Spleen (tissue), 11 donors: ENCODE measurements around the gene ASB1. TPM values are rescaled to one million over a fixed set of nuclear protein-coding genes. Genes with fewer than 3 reads are reported as not detected.

Experiments
- DNase-seq: peaks from one replicate; pipeline ENCODE4 v3.0.0-alpha.2; 2020
- H3K27ac ChIP-seq, 8 donors: fragments of 200-600 bp; sonication (generic) in 7 of 8; 1 replicate in 4 of 8; 2 replicates in 4 of 8; pipeline versions ENCODE4 v1.5.0 to v1.8.0; 2016 to 2021; ENCODE audit warnings: inconsistent platforms in 4 of 8, mild to moderate bottlenecking in 4 of 8, moderate library complexity in 1 of 8
- H3K27me3 ChIP-seq, 7 donors: fragments of 200-600 bp; sonication (generic) in 6 of 7; replicated peaks in 1 of 7; 1 replicate in 4 of 7; 2 replicates in 3 of 7; pipeline versions ENCODE4 v1.5.0 to v1.8.0; 2016 to 2021; ENCODE audit warnings: inconsistent platforms in 3 of 7, mild to moderate bottlenecking in 1 of 7
- H3K36me3 ChIP-seq, 6 donors: fragments of 200-600 bp; sonication (generic) in 5 of 6; 1 replicate in 4 of 6; 2 replicates in 2 of 6; pipeline versions ENCODE4 v1.5.0 to v1.8.0; 2016 to 2021; ENCODE audit warnings: inconsistent platforms in 2 of 6
- H3K4me1 ChIP-seq, 6 donors: fragments of 200-600 bp; sonication (generic) in 5 of 6; 1 replicate in 3 of 6; 2 replicates in 3 of 6; pipeline versions ENCODE4 v1.5.0 to v1.8.0; 2016 to 2021; ENCODE audit warnings: inconsistent platforms in 3 of 6
- H3K4me3 ChIP-seq, 8 donors: fragments of 200-600 bp; sonication (generic) in 7 of 8; 1 replicate in 4 of 8; 2 replicates in 4 of 8; pipeline versions ENCODE4 v1.5.0 to v1.8.0; 2016 to 2021; ENCODE audit warnings: inconsistent platforms in 4 of 8, mild to moderate bottlenecking in 4 of 8, moderate library complexity in 2 of 8
- H3K9me3 ChIP-seq, 8 donors: fragments of 200-600 bp; sonication (generic) in 7 of 8; 1 replicate in 4 of 8; 2 replicates in 4 of 8; pipeline versions ENCODE4 v1.5.0 to v1.8.0; 2016 to 2021; ENCODE audit warnings: inconsistent platforms in 4 of 8
- POLR2A ChIP-seq, 3 donors: fragments of 450-650 bp; IDR thresholded peaks; one replicate each; pipeline ENCODE4 v1.5.1; 2017; ENCODE audit warnings: antibody characterized with exemption in 3 of 3, mild to moderate bottlenecking in 1 of 3
- POLR2AphosphoS5 ChIP-seq, 3 donors: sonication (generic); formaldehyde crosslinking; IDR thresholded peaks; one replicate each; pipeline ENCODE4 v1.5.1; 2017; ENCODE audit warnings: antibody characterized with exemption in 3 of 3
- WGBS, 5 donors: extraction: QIAGEN DNeasy Blood & Tissue Kit in 3 of 5; methylation state at CpG; one replicate each; pipeline versions ENCODE4 v1.1.5 to v1.1.7; 2013 to 2018; 5-methylcytosine and 5-hydroxymethylcytosine counted together
- intact Hi-C: fragments of 100-400 bp; cut with DNase I; formaldehyde crosslinking; loops from one replicate; pipeline ENCODE4 v1.15.0; 2023; ENCODE audit warnings: low total_unique reads
- polyA plus RNA-seq, 3 donors: library from polyadenylated mRNA; stranded (reverse); fragments of 200-250 nt; gene quantifications; one replicate each; pipeline ENCODE4 v1.2.1, GENCODE V29; 2013
- total RNA-seq, 7 donors: library from RNA; depleted of rRNA in 3 of 7; stranded (reverse); fragments of >200 nt in 3 of 7; fragmentation: NEBNext Ultra II Directional in 4 of 7; extraction: Animal tissue kit (Norgen Biotek cat#: 25700) in 4 of 7; gene quantifications; one replicate each; pipeline versions ENCODE4 v1.1.0 to v1.2.1, GENCODE V29; 2016 to 2021
- TF ChIP-seq, protein P1 (sequence below), 11 experiments: fragments of 200-600 bp in 7 of 11; fragments of 450-650 bp in 4 of 11; sonication (generic) in 4 of 11; IDR thresholded peaks in 8 of 11; conservative IDR thresholded peaks in 3 of 11; 1 replicate in 7 of 11; 2 replicates in 4 of 11; pipeline versions ENCODE4 v1.4.0 to v1.8.0; 2016 to 2021; ENCODE audit warnings: antibody characterized with exemption in 11 of 11, inconsistent platforms in 4 of 11, mild to moderate bottlenecking in 1 of 11
- donor health status: healthy with polysubstance abuse.
- donor health status: DM: no; HTN: no; CAD: no; lungs with moderate emphysema.
- donor health status: DM: no; HTN: no; CAD: no.
- donor health status: Bipolar disorder and iron deficiency.
- donor health status: healthy.
- donor health status: DM: no; HTN: no; CAD: no.
- donor health status: DM: yes; HTN: yes; CAD: no.

ASB1 gene
- total and polyA plus RNA-seq, 10 donors = 17.5 to 33.1 (median 26.5) TPM

DNA sequence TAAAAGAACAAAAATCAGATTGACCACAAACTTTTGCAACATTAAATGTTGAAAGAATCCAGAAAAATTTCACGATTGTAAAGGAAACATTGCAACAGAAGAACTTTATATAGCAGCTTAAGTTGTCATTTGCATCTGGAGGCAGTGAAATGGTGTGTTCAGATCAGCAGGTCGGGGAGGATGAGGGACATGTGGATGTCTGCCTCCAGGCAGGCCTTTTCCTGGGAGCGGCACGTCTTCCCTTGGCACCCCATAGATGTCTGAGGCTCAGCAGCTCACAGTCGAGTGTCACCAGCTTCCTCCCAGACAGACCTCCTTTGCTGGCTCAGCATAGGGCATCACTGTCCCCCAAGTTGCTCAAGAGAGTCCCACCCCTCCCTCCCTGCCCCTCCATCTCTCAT lies 44.3 kb upstream of the ASB1 start:
- intact Hi-C loops = no loop called here
- TF ChIP-seq, protein P1, sequence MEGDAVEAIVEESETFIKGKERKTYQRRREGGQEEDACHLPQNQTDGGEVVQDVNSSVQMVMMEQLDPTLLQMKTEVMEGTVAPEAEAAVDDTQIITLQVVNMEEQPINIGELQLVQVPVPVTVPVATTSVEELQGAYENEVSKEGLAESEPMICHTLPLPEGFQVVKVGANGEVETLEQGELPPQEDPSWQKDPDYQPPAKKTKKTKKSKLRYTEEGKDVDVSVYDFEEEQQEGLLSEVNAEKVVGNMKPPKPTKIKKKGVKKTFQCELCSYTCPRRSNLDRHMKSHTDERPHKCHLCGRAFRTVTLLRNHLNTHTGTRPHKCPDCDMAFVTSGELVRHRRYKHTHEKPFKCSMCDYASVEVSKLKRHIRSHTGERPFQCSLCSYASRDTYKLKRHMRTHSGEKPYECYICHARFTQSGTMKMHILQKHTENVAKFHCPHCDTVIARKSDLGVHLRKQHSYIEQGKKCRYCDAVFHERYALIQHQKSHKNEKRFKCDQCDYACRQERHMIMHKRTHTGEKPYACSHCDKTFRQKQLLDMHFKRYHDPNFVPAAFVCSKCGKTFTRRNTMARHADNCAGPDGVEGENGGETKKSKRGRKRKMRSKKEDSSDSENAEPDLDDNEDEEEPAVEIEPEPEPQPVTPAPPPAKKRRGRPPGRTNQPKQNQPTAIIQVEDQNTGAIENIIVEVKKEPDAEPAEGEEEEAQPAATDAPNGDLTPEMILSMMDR (IDR thresholded peaks at IDR 0.05 in 8 of 11, conservative IDR thresholded peaks at IDR 0.05 in 3 of 11) = no peak
- no peak for TF ChIP-seq POLR2AphosphoS5 (IDR thresholded peaks at IDR 0.05)
- TF ChIP-seq POLR2A (IDR thresholded peaks at IDR 0.05) = no peak
- 32 to 74% (median 63%) methylated on average over 5 of the region's 5 CpGs for WGBS, 5 donors
- no peak overlapping the region for H3K4me3 ChIP-seq
- H3K9me3 ChIP-seq = no peaks in the 10 kb centered on the region
- peak overlapping the region in 7 of 8 donors; percentile 23 to 84 (median 78) for H3K27ac ChIP-seq
- H3K4me1 ChIP-seq = peaks cover 0 to 91% (median 18%) of the 10 kb centered on the region in 6 donors
- DNase-seq = peak; percentile 47
- H3K36me3 ChIP-seq = peaks cover 0 to 24% (median 2%) of the 10 kb centered on the region in 6 donors
- no peaks in the 10 kb centered on the region for H3K27me3 ChIP-seq

DNA sequence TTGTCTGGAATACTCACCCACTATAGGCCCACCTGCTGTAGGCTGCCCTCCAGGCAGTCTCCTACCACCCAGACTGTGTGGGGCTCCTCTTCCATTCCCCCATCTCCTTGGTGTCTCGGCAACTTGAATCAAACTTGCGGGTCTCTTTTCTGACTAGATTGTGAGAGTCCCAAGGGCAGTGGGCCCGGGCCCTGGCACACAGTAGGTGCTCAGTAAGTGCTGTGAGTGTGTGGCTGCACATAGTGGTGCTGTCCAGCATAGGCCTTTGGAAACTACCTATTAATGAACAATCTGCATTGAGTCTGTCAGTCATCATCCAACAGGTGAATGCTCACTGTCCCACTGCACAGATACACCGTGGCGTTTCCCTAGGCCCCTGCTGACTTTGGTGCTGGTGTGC lies 43.6 kb upstream of the ASB1 start:
- H3K9me3 ChIP-seq = no peaks in the 10 kb centered on the region
- peaks cover 0 to 24% (median 2%) of the 10 kb centered on the region in 6 donors for H3K36me3 ChIP-seq
- DNase-seq = no peak
- intact Hi-C loops = no loop called here
- no peak overlapping the region for H3K4me3 ChIP-seq
- H3K27me3 ChIP-seq = no peaks in the 10 kb centered on the region
- peaks cover 0 to 91% (median 18%) of the 10 kb centered on the region in 6 donors for H3K4me1 ChIP-seq
- no peak for TF ChIP-seq POLR2AphosphoS5 (IDR thresholded peaks at IDR 0.05)
- TF ChIP-seq POLR2A (IDR thresholded peaks at IDR 0.05) = no peak
- TF ChIP-seq, protein P1 (IDR thresholded peaks at IDR 0.05 in 8 of 11, conservative IDR thresholded peaks at IDR 0.05 in 3 of 11) = no peak
- H3K27ac ChIP-seq = peak overlapping the region in 5 of 8 donors; percentile 45 to 84 (median 82)
- WGBS, 5 donors = 93 to 97% (median 94%) methylated on average over 5 of the region's 5 CpGs

DNA sequence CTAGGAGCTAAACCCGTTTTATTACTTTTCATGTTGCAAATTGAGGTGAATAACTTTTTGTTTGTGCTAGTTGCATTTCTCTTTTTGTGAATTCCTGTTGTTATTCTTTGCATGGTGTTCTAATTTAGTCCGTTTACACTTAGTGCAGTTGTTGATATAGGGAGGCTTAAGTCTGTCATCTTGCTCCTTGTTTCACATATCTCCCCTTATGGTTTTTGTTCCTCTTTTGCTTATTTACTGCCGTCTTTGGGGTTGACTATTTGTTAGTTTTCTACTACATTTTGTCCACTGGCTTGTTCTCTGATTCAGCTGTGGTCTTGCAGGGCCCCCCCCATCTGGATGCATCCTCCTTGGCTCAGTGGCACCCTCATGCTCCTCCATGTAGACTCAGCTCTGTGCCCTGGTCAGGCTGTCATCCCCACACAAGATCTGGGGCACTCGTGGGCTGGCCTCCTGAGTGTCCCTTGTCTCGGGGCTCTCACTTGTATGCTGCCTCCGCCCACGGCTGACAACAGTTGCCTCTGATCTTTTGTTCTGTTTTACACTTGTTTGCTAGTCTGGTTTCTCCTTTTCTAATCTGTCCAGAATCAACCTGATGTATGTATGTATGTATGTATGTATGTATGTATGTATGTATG lies 42.9 kb upstream of the ASB1 start:
- intact Hi-C loops = no loop called here
- H3K36me3 ChIP-seq = peaks cover 0 to 24% (median 2%) of the 10 kb centered on the region in 6 donors
- peak; percentile 51 for DNase-seq
- H3K27me3 ChIP-seq = no peaks in the 10 kb centered on the region
- H3K27ac ChIP-seq = peak overlapping the region in 2 of 8 donors; percentile 82 to 84
- TF ChIP-seq POLR2AphosphoS5 (IDR thresholded peaks at IDR 0.05) (no peak), POLR2A (IDR thresholded peaks at IDR 0.05) (no peak)
- TF ChIP-seq, protein P1 (IDR thresholded peaks at IDR 0.05 in 8 of 11, conservative IDR thresholded peaks at IDR 0.05 in 3 of 11) = no peak
- H3K4me1 ChIP-seq = peaks cover 0 to 84% (median 17%) of the 10 kb centered on the region in 6 donors
- WGBS, 5 donors = 74 to 88% (median 80%) methylated on average over 7 of the region's 7 CpGs
- H3K4me3 ChIP-seq = no peak overlapping the region
- H3K9me3 ChIP-seq = no peaks in the 10 kb centered on the region

DNA sequence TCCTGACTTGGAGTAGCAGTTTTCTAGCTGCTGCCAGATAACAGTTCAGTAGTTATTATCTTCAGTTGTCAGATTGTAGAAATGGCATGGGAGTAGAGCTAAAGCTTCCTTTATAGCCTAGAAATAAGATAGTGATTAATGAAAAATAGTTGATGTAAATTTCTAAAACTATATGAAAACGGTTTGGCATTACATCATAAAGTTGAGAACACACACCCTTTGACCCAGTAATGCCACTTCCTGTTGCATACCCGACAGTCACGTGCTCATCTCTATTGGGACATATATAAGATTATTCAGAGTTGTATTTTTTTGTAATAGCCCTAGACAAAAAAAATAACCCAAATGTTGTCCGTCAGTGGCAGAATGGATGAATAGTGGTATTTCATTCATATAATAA lies 39.4 kb upstream of the ASB1 start:
- DNase-seq = no peak
- intact Hi-C loops = no loop called here
- H3K27ac ChIP-seq = peak overlapping the region in 5 of 8 donors; percentile 23 to 77 (median 51)
- peaks cover 0 to 58% (median 6%) of the 10 kb centered on the region in 6 donors for H3K4me1 ChIP-seq
- no peak overlapping the region for H3K4me3 ChIP-seq
- no peaks in the 10 kb centered on the region for H3K27me3 ChIP-seq
- no peak for TF ChIP-seq POLR2AphosphoS5 (IDR thresholded peaks at IDR 0.05)
- TF ChIP-seq POLR2A (IDR thresholded peaks at IDR 0.05) = no peak
- TF ChIP-seq, protein P1 (IDR thresholded peaks at IDR 0.05 in 8 of 11, conservative IDR thresholded peaks at IDR 0.05 in 3 of 11) = no peak
- H3K36me3 ChIP-seq = peaks cover 0 to 14% (median 0%) of the 10 kb centered on the region in 6 donors
- no peaks in the 10 kb centered on the region for H3K9me3 ChIP-seq
- 29 to 71% (median 38%) methylated on average over 4 of the region's 4 CpGs for WGBS, 5 donors
